HepG2 (cell line): Measurements from ENCODE around the gene MED13L. TPM values are rescaled to one million over a fixed set of nuclear protein-coding genes. Genes with fewer than 3 reads are reported as not detected.

Experiments used
- ATAC-seq: fragments of 200-7000 bp; cut with Tn5 transposase; 3 replicates; pipeline ENCODE4 v1.9.1; 2020; ENCODE audit warnings: mild to moderate bottlenecking, moderate library complexity
- BruUV-seq: library from RNA; stranded (reverse); fragments of 400-500 nt; replicated peaks from 2 replicates; lab custom pipeline; 2021; lab: Mats Ljungman, UMichigan
- CTCF ChIA-PET: fragments of 300-600 bp; formaldehyde crosslinking; extraction: SDS; loops from one replicate; lab custom pipeline; 2021; ENCODE audit warnings: low total read pairs, inconsistent platforms, low intra/inter-chr PET ratio; lab: Yijun Ruan, JAX
- POLR2A ChIA-PET: fragments of 350-600 bp; sonication (Branson Sonifier 250); formaldehyde crosslinking; loops from one replicate; lab custom pipeline; 2020; ENCODE audit warnings: antibody characterized with exemption, inconsistent platforms; lab: Yijun Ruan, JAX
- DNase-seq: peaks from one replicate; pipeline ENCODE4 v3.0.0-alpha.2; 2015; ENCODE audit warnings: low spot score
- FAIRE-seq: peaks from 3 replicates; lab custom pipeline; 2011; peaks lifted over from hg19 to GRCh38; lab: Jason Lieb, UNC
- H2AFZ ChIP-seq: one replicate; pipeline ENCODE4 v1.6.1; 2011; ENCODE audit warnings: low read length, inconsistent platforms
- H3K27ac ChIP-seq: fragments of 300-600 bp; 3 replicates; pipeline ENCODE4 v1.8.0; 2011; ENCODE audit warnings: mixed run types, mild to moderate bottlenecking, mixed read lengths, low read length, inconsistent platforms; ENCODE audit not compliant: insufficient read depth; ENCODE audit errors: extremely low read length
- H3K27me3 ChIP-seq, 2 experiments: fragments of 200-600 bp in 1 of 2; 2 replicates in 1 of 2; 3 replicates in 1 of 2; pipeline versions ENCODE4 v1.6.0 to v1.8.0; 2011; ENCODE audit warnings: low read length in 2 of 2, mild to moderate bottlenecking in 2 of 2, moderate library complexity in 2 of 2, inconsistent platforms in 1 of 2; ENCODE audit not compliant: insufficient read depth in 2 of 2, control insufficient read depth in 1 of 2
- H3K36me3 ChIP-seq, 2 experiments: fragments of 200-600 bp in 1 of 2; replicated peaks in 1 of 2; 2 replicates in 1 of 2; 3 replicates in 1 of 2; pipeline versions ENCODE4 v1.5.1 to v1.8.0; 2011; ENCODE audit warnings: low read length in 2 of 2, inconsistent platforms in 1 of 2; ENCODE audit not compliant: insufficient read depth in 2 of 2, control insufficient read depth in 1 of 2
- H3K4me1 ChIP-seq: 2 replicates; pipeline ENCODE4 v1.5.1; 2012; ENCODE audit warnings: low read length, inconsistent platforms; ENCODE audit not compliant: insufficient read depth
- H3K4me2 ChIP-seq: 2 replicates; pipeline ENCODE4 v1.6.0; 2011; ENCODE audit warnings: low read depth, low read length, inconsistent platforms
- H3K4me3 ChIP-seq, 3 experiments: fragments of 200-600 bp in 1 of 3; sonication (generic), shearing (Covaris generic) in 1 of 3; replicated peaks in 1 of 3; 2 replicates each; pipeline ENCODE4 v1.5.1; 2011 to 2016; ENCODE audit warnings: low read length in 3 of 3, inconsistent platforms in 2 of 3, low read depth in 2 of 3, mild to moderate bottlenecking in 2 of 3, control low read depth in 1 of 3, mixed read lengths in 1 of 3; ENCODE audit not compliant: insufficient read depth in 1 of 3
- H3K79me2 ChIP-seq: one replicate; pipeline ENCODE4 v1.6.1; 2011; ENCODE audit warnings: low read length, inconsistent platforms; ENCODE audit not compliant: insufficient read depth
- H3K9ac ChIP-seq: 2 replicates; pipeline ENCODE4 v1.6.0; 2011; ENCODE audit warnings: mild to moderate bottlenecking, low read depth, low read length, inconsistent platforms; ENCODE audit not compliant: insufficient read depth
- H3K9me3 ChIP-seq: 2 replicates; pipeline ENCODE4 v1.5.1; 2012; ENCODE audit warnings: mild to moderate bottlenecking, low read length
- H4K20me1 ChIP-seq: 2 replicates; pipeline ENCODE4 v1.6.0; 2011; ENCODE audit warnings: inconsistent platforms, mild to moderate bottlenecking, low read length, moderate library complexity; ENCODE audit not compliant: insufficient read depth
- CC2D1A ChIP-seq: sonication (generic); formaldehyde crosslinking; IDR thresholded peaks from 2 replicates; pipeline ENCODE4 v1.8.1; 2023; ENCODE audit warnings: mild to moderate bottlenecking, missing genetic modification reagents
- CSRNP1 ChIP-seq: sonication (generic); formaldehyde crosslinking; IDR thresholded peaks from 2 replicates; pipeline ENCODE4 v1.8.1; 2023; ENCODE audit warnings: mild to moderate bottlenecking, missing genetic modification reagents
- DZIP1 ChIP-seq: sonication (generic); formaldehyde crosslinking; IDR thresholded peaks from 2 replicates; pipeline ENCODE4 v1.5.0; 2020; ENCODE audit warnings: mild to moderate bottlenecking, missing genetic modification reagents
- ETV6 ChIP-seq: sonication (generic); formaldehyde crosslinking; conservative IDR thresholded peaks from 2 replicates; pipeline ENCODE4 v1.4.0; 2020; ENCODE audit warnings: missing genetic modification reagents
- KDM3A ChIP-seq: IDR thresholded peaks from 2 replicates; pipeline ENCODE4 v1.6.1; 2018; ENCODE audit warnings: low read depth, missing compliant biosample characterization
- MAF1 ChIP-seq: sonication (generic); formaldehyde crosslinking; IDR thresholded peaks from 2 replicates; pipeline ENCODE4 v1.5.0; 2020; ENCODE audit warnings: missing genetic modification reagents, borderline replicate concordance
- ZBTB38 ChIP-seq: sonication (generic); formaldehyde crosslinking; IDR thresholded peaks from 2 replicates; pipeline ENCODE4 v1.5.1; 2020; ENCODE audit warnings: mild to moderate bottlenecking, missing genetic modification reagents
- ZBTB44 ChIP-seq: sonication (generic); formaldehyde crosslinking; IDR thresholded peaks from 2 replicates; pipeline ENCODE4 v1.4.0; 2020; ENCODE audit warnings: missing genetic modification reagents
- ZHX1 ChIP-seq: sonication (generic); formaldehyde crosslinking; IDR thresholded peaks from 2 replicates; pipeline ENCODE4 v1.8.1; 2022; ENCODE audit warnings: low read depth, mild to moderate bottlenecking, missing genetic modification reagents
- ZMAT5 ChIP-seq: sonication (generic); formaldehyde crosslinking; IDR thresholded peaks from 2 replicates; pipeline ENCODE4 v1.5.0; 2020; ENCODE audit warnings: mild to moderate bottlenecking, low read depth, missing genetic modification reagents, borderline replicate concordance
- ZNF446 ChIP-seq: sonication (generic); formaldehyde crosslinking; IDR thresholded peaks from 2 replicates; pipeline ENCODE4 v1.5.0; 2020; ENCODE audit warnings: mild to moderate bottlenecking, missing genetic modification reagents
- ZNF670 ChIP-seq: sonication (generic); formaldehyde crosslinking; IDR thresholded peaks from 2 replicates; pipeline ENCODE4 v1.8.0; 2022; ENCODE audit warnings: mild to moderate bottlenecking, missing genetic modification reagents, borderline replicate concordance
- WGBS: methylation state at CpG from one replicate; pipeline ENCODE4 v1.1.6; 2017; ENCODE audit warnings: low lambda C conversion rate; 5-methylcytosine and 5-hydroxymethylcytosine counted together
- in situ Hi-C: cut with HindIII; loops from 2 replicates; pipeline ENCODE4 v1.10.0; 2017; ENCODE audit warnings: low pct_unique_long_range_greater_than_20kb; ENCODE audit not compliant: extremely low pct_ligation_motif_present
- intact Hi-C: fragments of 100-400 bp; cut with micrococcal nuclease; formaldehyde crosslinking; loops from one replicate; pipeline ENCODE4 v1.10.0; 2022; ENCODE audit not compliant: unreplicated experiment
- polyA plus RNA-seq, 8 experiments: library from polyadenylated mRNA; depleted of rRNA in 3 of 8; stranded (reverse) in 7 of 8; unstranded in 1 of 8; fragments of >200 nt; fragmentation: Illumina TruSeq in 4 of 8; extraction: Trizol in 4 of 8; gene quantifications; 2 replicates each; pipeline versions ENCODE4 v1.2.1 to v1.2.3, GENCODE V29; 2011 to 2016; ENCODE audit warnings: low read depth in 4 of 8, missing spikeins in 1 of 8, mixed read lengths in 1 of 8; ENCODE audit not compliant: insufficient read depth in 1 of 8
- total RNA-seq, 5 experiments: library from RNA; depleted of rRNA; stranded (reverse); fragments of >200 nt; fragmentation: Illumina TruSeq; extraction: Trizol; gene quantifications; 2 replicates each; pipeline ENCODE4 v1.2.3, GENCODE V29; 2016; ENCODE audit warnings: low read depth in 1 of 5

MED13L gene
- total and polyA plus RNA-seq, 2 of the 13 experiments (the other 11 are each of a cell fraction or from before 2014, with no cell fraction given): 24.8 to 38.9 TPM

- Histone ChIP-seq H4K20me1 (no peaks in the 10 kb centered on the region; the same call in 1 of the 2 replicates), H3K27ac (no peak overlapping the region), H3K4me1 (no peaks in the 10 kb centered on the region), H2AFZ (no peak overlapping the region), H3K36me3 (no peaks in the 10 kb centered on the region), H3K9ac (no peak overlapping the region), H3K9me3 (no peaks in the 10 kb centered on the region), H3K4me2 (no peak overlapping the region), H3K4me3 (no peak overlapping the region), H3K27me3 (no peaks in the 10 kb centered on the region), H3K79me2 (peaks cover 24% of the 10 kb centered on the region)
- BruUV-seq: no TSS peak
- intact Hi-C loops: no loop called here
- in situ Hi-C loops: no loop called here
- CTCF ChIA-PET: no interaction called here
- ATAC-seq: no peak
- WGBS: 93% methylated on average over 4 of the region's 4 CpGs
- DNase-seq: no peak
- no peak for FAIRE-seq
- POLR2A ChIA-PET: no interaction called here
- TF ChIP-seq ZNF446 (CRISPR knock-in tag) (no peak), ETV6 (CRISPR knock-in tag) (no peak), ZHX1 (CRISPR knock-in tag) (no peak), ZBTB38 (CRISPR knock-in tag) (no peak), CSRNP1 (CRISPR knock-in tag) (no peak), CC2D1A (CRISPR knock-in tag) (no peak), DZIP1 (CRISPR knock-in tag) (no peak), ZBTB44 (no peak), ZMAT5 (CRISPR knock-in tag) (no peak), ZNF670 (no peak), MAF1 (CRISPR knock-in tag) (no peak), KDM3A (no peak)
Measured at GRCh38 chr12:116213885-116214527, 63.5 kb downstream of the MED13L start.
